WTC11 (cell line): Measurements from ENCODE around the gene CPSF4. TPM values are rescaled to one million over a fixed set of nuclear protein-coding genes. Genes with fewer than 3 reads are reported as not detected.

Experiments
- ARID4B ChIP-seq: sonication (generic); formaldehyde crosslinking; IDR thresholded peaks from 2 replicates; pipeline ENCODE4 v1.8.0; 2023; ENCODE audit warnings: missing genetic modification reagents, mild to moderate bottlenecking, borderline replicate concordance
- ELF4 ChIP-seq: sonication (generic); formaldehyde crosslinking; IDR thresholded peaks from 2 replicates; pipeline ENCODE4 v1.8.1; 2022; ENCODE audit warnings: low read depth, mild to moderate bottlenecking, moderate library complexity, missing genetic modification reagents
- ETV6 ChIP-seq: sonication (generic); formaldehyde crosslinking; IDR thresholded peaks from 2 replicates; pipeline ENCODE4 v1.8.1; 2022; ENCODE audit warnings: mild to moderate bottlenecking, missing genetic modification reagents
- FOXK1 ChIP-seq: sonication (generic); formaldehyde crosslinking; IDR thresholded peaks from 2 replicates; pipeline ENCODE4 v1.8.0; 2022; ENCODE audit warnings: mild to moderate bottlenecking, moderate library complexity, missing genetic modification reagents
- FOXP1 ChIP-seq: sonication (generic); formaldehyde crosslinking; IDR thresholded peaks from 2 replicates; pipeline ENCODE4 v1.8.0; 2022; ENCODE audit warnings: missing genetic modification reagents, mild to moderate bottlenecking, moderate library complexity, borderline replicate concordance
- HMGA2 ChIP-seq: fragments of 250-450 bp; sonication (Bioruptor Pico); IDR thresholded peaks from 2 replicates; pipeline ENCODE4 v1.4.0; 2021; ENCODE audit warnings: mild to moderate bottlenecking, moderate library complexity
- IRF1 ChIP-seq: sonication (generic); formaldehyde crosslinking; IDR thresholded peaks from 2 replicates; pipeline ENCODE4 v1.8.0; 2023; ENCODE audit warnings: missing genetic modification reagents
- JAZF1 ChIP-seq: fragments of 250-450 bp; sonication (Bioruptor Pico); IDR thresholded peaks from 2 replicates; pipeline ENCODE4 v1.9.0; 2021; ENCODE audit warnings: moderate library complexity, mild to moderate bottlenecking, inconsistent platforms
- KAT7 ChIP-seq: sonication (generic); formaldehyde crosslinking; IDR thresholded peaks from 2 replicates; pipeline ENCODE4 v1.8.1; 2023; ENCODE audit warnings: missing genetic modification reagents, mild to moderate bottlenecking, borderline replicate concordance
- MYBL2 ChIP-seq: sonication (generic); formaldehyde crosslinking; IDR thresholded peaks from 2 replicates; pipeline ENCODE4 v1.8.1; 2023; ENCODE audit warnings: mild to moderate bottlenecking, moderate library complexity, missing genetic modification reagents
- NR1H2 ChIP-seq: sonication (generic); formaldehyde crosslinking; IDR thresholded peaks from 2 replicates; pipeline ENCODE4 v1.9.0; 2021; ENCODE audit warnings: mild to moderate bottlenecking, moderate library complexity, missing genetic modification reagents
- NR3C1 ChIP-seq: sonication (generic); formaldehyde crosslinking; conservative IDR thresholded peaks from 2 replicates; pipeline ENCODE4 v1.8.1; 2023; ENCODE audit warnings: low read depth, mild to moderate bottlenecking, missing genetic modification reagents
- PRDM15 ChIP-seq: sonication (generic); formaldehyde crosslinking; IDR thresholded peaks from 2 replicates; pipeline ENCODE4 v1.8.0; 2022; ENCODE audit warnings: missing genetic modification reagents
- SP1 ChIP-seq: sonication (generic); formaldehyde crosslinking; conservative IDR thresholded peaks from 2 replicates; pipeline ENCODE4 v1.8.1; 2022; ENCODE audit warnings: missing genetic modification reagents
- TCF7 ChIP-seq: sonication (generic); formaldehyde crosslinking; IDR thresholded peaks from 2 replicates; pipeline ENCODE4 v1.8.0; 2022; ENCODE audit warnings: mild to moderate bottlenecking, low read depth, missing genetic modification reagents, moderate library complexity
- TEAD1 ChIP-seq: sonication (generic); formaldehyde crosslinking; IDR thresholded peaks from 2 replicates; pipeline ENCODE4 v1.8.0; 2022; ENCODE audit warnings: mild to moderate bottlenecking, missing genetic modification reagents
- USF1 ChIP-seq: sonication (generic); formaldehyde crosslinking; IDR thresholded peaks from 2 replicates; pipeline ENCODE4 v1.8.0; 2022; ENCODE audit warnings: mild to moderate bottlenecking, missing genetic modification reagents
- ZBTB21 ChIP-seq: sonication (generic); formaldehyde crosslinking; IDR thresholded peaks from 2 replicates; pipeline ENCODE4 v1.8.1; 2023; ENCODE audit warnings: mild to moderate bottlenecking, missing genetic modification reagents, borderline replicate concordance
- ZNF121 ChIP-seq: sonication (generic); formaldehyde crosslinking; IDR thresholded peaks from 2 replicates; pipeline ENCODE4 v1.8.0; 2023; ENCODE audit warnings: missing genetic modification reagents
- ZNF219 ChIP-seq: sonication (generic); formaldehyde crosslinking; IDR thresholded peaks from 2 replicates; pipeline ENCODE4 v1.8.0; 2023; ENCODE audit warnings: missing genetic modification reagents, mild to moderate bottlenecking, borderline replicate concordance
- ZNF232 ChIP-seq: sonication (generic); formaldehyde crosslinking; IDR thresholded peaks from 2 replicates; pipeline ENCODE4 v1.8.0; 2022; ENCODE audit warnings: mild to moderate bottlenecking, missing genetic modification reagents
- ZNF281 ChIP-seq: sonication (generic); formaldehyde crosslinking; IDR thresholded peaks from 2 replicates; pipeline ENCODE4 v1.8.0; 2023; ENCODE audit warnings: mild to moderate bottlenecking, missing genetic modification reagents
- ZNF396 ChIP-seq: fragments of 250-450 bp; sonication (Bioruptor Pico); IDR thresholded peaks from 2 replicates; pipeline ENCODE4 v1.8.0; 2021; ENCODE audit warnings: mild to moderate bottlenecking, moderate library complexity, borderline replicate concordance
- total RNA-seq: library from RNA; stranded (reverse); gene quantifications from 3 replicates; pipeline ENCODE4 v1.2.3, GENCODE V29; 2021
- TF ChIP-seq, protein P1 (sequence below): fragments of 250-450 bp; sonication (Bioruptor Pico); IDR thresholded peaks from 2 replicates; pipeline ENCODE4 v1.9.0; 2021; ENCODE audit warnings: mild to moderate bottlenecking

The CPSF4 gene
- total RNA-seq, 1 experiment from 2014 or later: 109 TPM

DNA sequence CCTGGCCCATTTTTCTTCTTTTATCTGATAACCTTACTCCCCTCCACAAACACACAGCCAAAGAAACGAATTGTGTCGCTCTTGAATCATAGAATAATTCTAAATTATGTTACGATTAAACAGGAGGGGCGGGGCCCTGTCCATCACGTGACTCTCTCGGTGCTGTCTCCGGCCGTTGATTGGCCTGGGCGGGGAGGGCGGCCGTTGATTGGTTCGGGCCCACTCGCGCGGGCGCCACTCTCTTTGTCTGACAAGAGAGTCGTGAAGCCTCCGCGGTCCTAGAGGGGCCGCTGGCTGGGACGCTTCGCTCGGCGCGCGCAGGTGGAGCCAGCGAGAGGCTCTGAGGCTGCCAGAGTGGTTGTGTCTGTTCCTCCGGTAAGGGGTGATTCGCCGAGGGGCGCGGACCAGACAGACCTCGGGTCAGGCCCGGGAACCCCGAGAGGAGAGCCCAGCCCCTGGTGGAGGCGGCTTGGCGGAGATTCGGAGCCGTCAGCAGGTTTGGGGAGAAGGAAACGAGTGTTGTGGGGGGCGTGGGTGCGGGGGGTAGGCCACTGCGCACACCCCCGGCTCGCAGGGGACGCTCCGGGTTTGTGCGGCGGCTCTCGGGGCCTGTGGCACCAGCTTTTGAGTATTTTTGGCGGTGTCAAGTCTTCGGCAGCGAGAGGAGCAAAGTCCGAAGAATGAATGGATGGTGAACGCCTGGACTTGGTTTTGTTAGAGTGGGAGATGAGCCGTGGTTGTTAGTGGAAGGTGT, 34.0 kb downstream of the CPSF4 start, which contains the start of gene ZNF789 (continued):
- TF ChIP-seq NR3C1 (no peak), FOXK1 (0 out of 2 replicates have a peak, but pooled peaks have one; percentile 63), KAT7 (CRISPR knock-in tag) (no peak), HMGA2 (CRISPR knock-in tag) (no peak), ZNF396 (no peak), MYBL2 (CRISPR knock-in tag) (peak; percentile 58; the same call in 1 of the 2 replicates), ZNF219 (CRISPR knock-in tag) (no peak), JAZF1 (CRISPR knock-in tag) (no peak), USF1 (CRISPR knock-in tag) (peak; percentile 97), ETV6 (CRISPR knock-in tag) (no peak), ZNF281 (CRISPR knock-in tag) (0 out of 2 replicates have a peak, but pooled peaks have one; percentile 30), IRF1 (CRISPR knock-in tag) (no peak), TEAD1 (no peak), FOXP1 (peak; percentile 61; the same call in 1 of the 2 replicates), SP1 (CRISPR knock-in tag) (peak; percentile 77), ZNF232 (CRISPR knock-in tag) (0 out of 2 replicates have a peak, but pooled peaks have one; percentile 24), ARID4B (peak; percentile 86; the same call in 1 of the 2 replicates), TCF7 (CRISPR knock-in tag) (no peak), ELF4 (CRISPR knock-in tag) (no peak), ZBTB21 (CRISPR knock-in tag) (no peak), ZNF121 (CRISPR knock-in tag) (no peak), PRDM15 (CRISPR knock-in tag) (no peak), NR1H2 (no peak)
- TF ChIP-seq, protein P1, sequence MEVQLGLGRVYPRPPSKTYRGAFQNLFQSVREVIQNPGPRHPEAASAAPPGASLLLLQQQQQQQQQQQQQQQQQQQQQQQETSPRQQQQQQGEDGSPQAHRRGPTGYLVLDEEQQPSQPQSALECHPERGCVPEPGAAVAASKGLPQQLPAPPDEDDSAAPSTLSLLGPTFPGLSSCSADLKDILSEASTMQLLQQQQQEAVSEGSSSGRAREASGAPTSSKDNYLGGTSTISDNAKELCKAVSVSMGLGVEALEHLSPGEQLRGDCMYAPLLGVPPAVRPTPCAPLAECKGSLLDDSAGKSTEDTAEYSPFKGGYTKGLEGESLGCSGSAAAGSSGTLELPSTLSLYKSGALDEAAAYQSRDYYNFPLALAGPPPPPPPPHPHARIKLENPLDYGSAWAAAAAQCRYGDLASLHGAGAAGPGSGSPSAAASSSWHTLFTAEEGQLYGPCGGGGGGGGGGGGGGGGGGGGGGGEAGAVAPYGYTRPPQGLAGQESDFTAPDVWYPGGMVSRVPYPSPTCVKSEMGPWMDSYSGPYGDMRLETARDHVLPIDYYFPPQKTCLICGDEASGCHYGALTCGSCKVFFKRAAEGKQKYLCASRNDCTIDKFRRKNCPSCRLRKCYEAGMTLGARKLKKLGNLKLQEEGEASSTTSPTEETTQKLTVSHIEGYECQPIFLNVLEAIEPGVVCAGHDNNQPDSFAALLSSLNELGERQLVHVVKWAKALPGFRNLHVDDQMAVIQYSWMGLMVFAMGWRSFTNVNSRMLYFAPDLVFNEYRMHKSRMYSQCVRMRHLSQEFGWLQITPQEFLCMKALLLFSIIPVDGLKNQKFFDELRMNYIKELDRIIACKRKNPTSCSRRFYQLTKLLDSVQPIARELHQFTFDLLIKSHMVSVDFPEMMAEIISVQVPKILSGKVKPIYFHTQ (CRISPR knock-in tag): no peak
